ENCODE measurements around the gene PID1.

The PID1 gene

GRCh38 chr2:229180658-229181057 is 90.4 kb downstream of the PID1 start:
- Histone ChIP-seq H4K20me1 (ENCODE audit: insufficient read depth, low read length) (no peaks in the 10 kb centered on the region), H3K4me2 (ENCODE audit: low read depth, low read length) (no peak overlapping the region), H3K4me1 (ENCODE audit: low read length) (no peaks in the 10 kb centered on the region), H3K36me3 (replicated peaks; ENCODE audit: insufficient read depth, low read length) (no peaks in the 10 kb centered on the region), H3K4me3 (ENCODE audit: low read length) (no peak overlapping the region), H2AFZ (ENCODE audit: low read length) (no peak overlapping the region), H3K79me2 (ENCODE audit: low read length) (no peaks in the 10 kb centered on the region), H3F3A (ENCODE audit: insufficient read depth, low read length) (no peaks in the 10 kb centered on the region), H3K9ac (ENCODE audit: low read length) (no peak overlapping the region), H3K9me2 (replicated peaks; ENCODE audit: insufficient read depth, low read length) (no peaks in the 10 kb centered on the region), H3K9me3 (replicated peaks; ENCODE audit: insufficient read depth, low read length) (no peaks in the 10 kb centered on the region), H3K27ac (ENCODE audit: low read length) (no peak overlapping the region), H3K27me3 (replicated peaks; ENCODE audit: insufficient read depth, low read length) (no peaks in the 10 kb centered on the region)
- no peak for TF ChIP-seq EZH2phosphoT487 (IDR thresholded peaks at IDR 0.05; ENCODE audit: low read length)
- TF ChIP-seq CTCF (IDR thresholded peaks at IDR 0.05; ENCODE audit: low read length) = no peak
- no peak for TF ChIP-seq EZH2 (optimal IDR thresholded peaks at IDR 0.05; ENCODE audit: low read depth, low read length)
- no peak for DNase-seq

DNA sequence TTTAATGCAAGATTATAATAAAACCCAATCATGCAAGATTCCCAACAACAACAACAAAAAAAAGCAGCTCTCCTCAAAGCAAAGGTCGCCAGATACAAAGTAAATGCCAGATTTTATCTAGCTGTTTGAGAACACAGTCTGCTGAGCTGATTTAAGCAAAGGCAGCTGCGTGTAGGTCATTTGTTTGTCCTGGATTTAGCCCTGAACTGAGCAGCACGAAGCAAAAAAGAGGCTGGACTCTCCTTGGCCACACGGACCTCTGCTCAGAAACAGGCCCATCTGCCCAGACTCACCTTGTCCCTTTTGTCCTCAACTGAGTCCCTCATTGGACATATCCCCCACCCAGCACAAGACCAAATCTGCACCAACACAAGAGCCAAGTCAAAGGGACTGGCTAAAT is 91.5 kb downstream of the PID1 start:
- no peaks in the 10 kb centered on the region for H3F3A ChIP-seq (ENCODE audit: insufficient read depth, low read length)
- H3K4me1 ChIP-seq (ENCODE audit: low read length) = no peaks in the 10 kb centered on the region
- no peaks in the 10 kb centered on the region for H3K79me2 ChIP-seq (ENCODE audit: low read length)
- no peak for DNase-seq
- H3K9ac ChIP-seq (ENCODE audit: low read length) = no peak overlapping the region
- H2AFZ ChIP-seq (ENCODE audit: low read length) = no peak overlapping the region
- H3K9me3 ChIP-seq (replicated peaks; ENCODE audit: insufficient read depth, low read length) = no peaks in the 10 kb centered on the region
- no peak overlapping the region for H3K4me3 ChIP-seq (ENCODE audit: low read length)
- no peak overlapping the region for H3K4me2 ChIP-seq (ENCODE audit: low read depth, low read length)
- H3K27me3 ChIP-seq (replicated peaks; ENCODE audit: insufficient read depth, low read length) = no peaks in the 10 kb centered on the region
- TF ChIP-seq CTCF (IDR thresholded peaks at IDR 0.05; ENCODE audit: low read length) (no peak), EZH2phosphoT487 (IDR thresholded peaks at IDR 0.05; ENCODE audit: low read length) (no peak), EZH2 (optimal IDR thresholded peaks at IDR 0.05; ENCODE audit: low read depth, low read length) (no peak)
- H3K27ac ChIP-seq (ENCODE audit: low read length) = no peak overlapping the region
- H3K9me2 ChIP-seq (replicated peaks; ENCODE audit: insufficient read depth, low read length) = no peaks in the 10 kb centered on the region
- no peaks in the 10 kb centered on the region for H3K36me3 ChIP-seq (replicated peaks; ENCODE audit: insufficient read depth, low read length)
- no peaks in the 10 kb centered on the region for H4K20me1 ChIP-seq (ENCODE audit: insufficient read depth, low read length)

DNA sequence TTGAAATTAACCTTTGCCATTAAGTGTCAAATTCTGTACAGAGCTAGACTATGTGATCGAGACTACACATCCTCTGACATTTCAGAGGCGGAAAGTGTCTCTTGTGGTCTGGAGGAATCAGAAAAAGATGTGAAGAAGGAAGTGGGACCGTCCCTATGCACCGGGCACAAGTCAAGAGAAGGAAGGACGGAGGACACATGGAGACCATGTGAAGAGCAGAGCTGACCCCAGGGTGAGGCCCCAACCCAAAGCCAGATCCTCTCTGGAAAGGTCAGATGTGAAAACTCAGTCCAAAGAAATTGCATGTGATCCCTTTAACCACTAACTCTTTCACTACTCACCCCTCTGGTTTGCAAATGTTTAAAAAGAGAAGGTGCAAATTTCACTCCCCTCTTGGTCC is 92.4 kb downstream of the PID1 start:
- H3K9me2 ChIP-seq (replicated peaks; ENCODE audit: insufficient read depth, low read length) = no peaks in the 10 kb centered on the region
- DNase-seq = no peak
- no peak overlapping the region for H3K9ac ChIP-seq (ENCODE audit: low read length)
- no peaks in the 10 kb centered on the region for H3K79me2 ChIP-seq (ENCODE audit: low read length)
- no peak overlapping the region for H3K4me3 ChIP-seq (ENCODE audit: low read length)
- H2AFZ ChIP-seq (ENCODE audit: low read length) = no peak overlapping the region
- no peaks in the 10 kb centered on the region for H3K27me3 ChIP-seq (replicated peaks; ENCODE audit: insufficient read depth, low read length)
- TF ChIP-seq EZH2 (optimal IDR thresholded peaks at IDR 0.05; ENCODE audit: low read depth, low read length) (no peak), CTCF (IDR thresholded peaks at IDR 0.05; ENCODE audit: low read length) (no peak), EZH2phosphoT487 (IDR thresholded peaks at IDR 0.05; ENCODE audit: low read length) (no peak)
- no peaks in the 10 kb centered on the region for H3K36me3 ChIP-seq (replicated peaks; ENCODE audit: insufficient read depth, low read length)
- H3F3A ChIP-seq (ENCODE audit: insufficient read depth, low read length) = no peaks in the 10 kb centered on the region
- H3K9me3 ChIP-seq (replicated peaks; ENCODE audit: insufficient read depth, low read length) = no peaks in the 10 kb centered on the region
- no peaks in the 10 kb centered on the region for H3K4me1 ChIP-seq (ENCODE audit: low read length)
- no peak overlapping the region for H3K27ac ChIP-seq (ENCODE audit: low read length)
- H4K20me1 ChIP-seq (ENCODE audit: insufficient read depth, low read length) = no peaks in the 10 kb centered on the region
- no peak overlapping the region for H3K4me2 ChIP-seq (ENCODE audit: low read depth, low read length)
